GM12801 (cell line): ENCODE measurements around the gene FSD1.

Experiments used
- CTCF ChIP-seq: IDR thresholded peaks from one replicate; pipeline ENCODE4 v1.5.1; 2011; ENCODE audit warnings: control low read depth; ENCODE audit not compliant: insufficient read length; ENCODE audit errors: extremely low read depth

FSD1 gene

GRCh38 chr19:4291184-4291732 lies 13.1 kb upstream of the FSD1 start:
- no peak for TF ChIP-seq CTCF

GRCh38 chr19:4292515-4292914 lies 11.9 kb upstream of the FSD1 start:
- no peak for TF ChIP-seq CTCF

GRCh38 chr19:4294389-4294788 lies 10.0 kb upstream of the FSD1 start:
- TF ChIP-seq CTCF: no peak

GRCh38 chr19:4295972-4296771 lies 8.2 kb upstream of the FSD1 start:
- no peak for TF ChIP-seq CTCF

GRCh38 chr19:4297901-4298809 lies 6.2 kb upstream of the FSD1 start:
- TF ChIP-seq CTCF: no peak

- no peak for TF ChIP-seq CTCF
Observed at GRCh38 chr19:4298810-4299550, 5.4 kb upstream of the FSD1 start.
